K562 (cell line): ENCODE data around the gene ZNF865. TPM values are rescaled to one million over a fixed set of nuclear protein-coding genes. Genes with fewer than 3 reads are reported as not detected.

ENCODE experiments used
- BRF1 ChIP-seq: IDR thresholded peaks from 3 replicates; pipeline ENCODE4 v1.6.1; 2011; ENCODE audit warnings: borderline replicate concordance, mild to moderate bottlenecking; ENCODE audit not compliant: insufficient read length; ENCODE audit errors: extremely low read depth
- CCNT2 ChIP-seq: IDR thresholded peaks from 2 replicates; pipeline ENCODE4 v1.6.1; 2011; ENCODE audit warnings: borderline replicate concordance, low read depth, mild to moderate bottlenecking, moderate library complexity, mixed read lengths, low read length; ENCODE audit not compliant: insufficient read length; ENCODE audit errors: extremely low read depth
- CEBPB ChIP-seq: fragments of 450-650 bp; IDR thresholded peaks from 2 replicates; pipeline ENCODE4 v1.6.1; 2016; ENCODE audit warnings: missing genetic modification characterization, missing compliant biosample characterization
- DPF2 ChIP-seq: fragments of 450-650 bp; IDR thresholded peaks from 2 replicates; pipeline ENCODE4 v1.6.1; 2016
- FOXJ2 ChIP-seq: fragments of 200-800 bp; sonication (Bioruptor generic); IDR thresholded peaks from 2 replicates; pipeline ENCODE4 v1.6.1; 2016; ENCODE audit warnings: missing genetic modification characterization, missing compliant biosample characterization
- HCFC1 ChIP-seq: IDR thresholded peaks from 2 replicates; pipeline ENCODE4 v1.6.1; 2012; ENCODE audit warnings: low read depth, low read length, improper control_type of control experiment
- HDAC8 ChIP-seq: fragments of 450-650 bp; IDR thresholded peaks from 2 replicates; pipeline ENCODE4 v1.6.1; 2016; ENCODE audit warnings: mild to moderate bottlenecking, missing genetic modification characterization, moderate library complexity, missing compliant biosample characterization
- IFI16 ChIP-seq: fragments of 250-450 bp; sonication (Bioruptor Pico); IDR thresholded peaks from 2 replicates; pipeline ENCODE4 v2.1.2; 2022; ENCODE audit warnings: mild to moderate bottlenecking, inconsistent platforms
- MAFF ChIP-seq: IDR thresholded peaks from 2 replicates; pipeline ENCODE4 v1.6.1; 2012; ENCODE audit warnings: low read length, improper control_type of control experiment
- MECOM ChIP-seq: fragments of 250-450 bp; sonication (Bioruptor Pico); IDR thresholded peaks from 2 replicates; pipeline ENCODE4 v1.8.0; 2022; ENCODE audit warnings: inconsistent platforms
- MYBL2 ChIP-seq, 2 experiments: fragments of 450-650 bp in 1 of 2; sonication (generic) in 1 of 2; formaldehyde crosslinking in 1 of 2; IDR thresholded peaks; 2 replicates each; pipeline versions ENCODE4 v1.6.1 to v1.8.1; 2017 to 2022; ENCODE audit warnings: borderline replicate concordance in 1 of 2, inconsistent platforms in 1 of 2, low read depth in 1 of 2, mild to moderate bottlenecking in 1 of 2, missing genetic modification reagents in 1 of 2, moderate library complexity in 1 of 2
- NCOA1 ChIP-seq: fragments of 450-650 bp; IDR thresholded peaks from 2 replicates; pipeline ENCODE4 v1.6.1; 2016; ENCODE audit warnings: low read depth
- NELFE ChIP-seq: IDR thresholded peaks from 2 replicates; pipeline ENCODE4 v1.6.1; 2011; ENCODE audit warnings: mild to moderate bottlenecking; ENCODE audit not compliant: insufficient read depth, insufficient read length
- NFE2L1 ChIP-seq: fragments of 450-650 bp; IDR thresholded peaks from 2 replicates; pipeline ENCODE4 v1.6.1; 2016; ENCODE audit warnings: missing genetic modification characterization, low read depth, mild to moderate bottlenecking, missing compliant biosample characterization, moderate library complexity, borderline replicate concordance
- NR2C2 ChIP-seq, 2 experiments: fragments of 200-800 bp in 1 of 2; sonication (Bioruptor generic) in 1 of 2; sonication (generic) in 1 of 2; formaldehyde crosslinking in 1 of 2; IDR thresholded peaks; 2 replicates each; pipeline versions ENCODE4 v1.6.1 to v1.8.0; 2016 to 2022; ENCODE audit warnings: mild to moderate bottlenecking in 1 of 2, missing compliant biosample characterization in 1 of 2, missing genetic modification characterization in 1 of 2, missing genetic modification reagents in 1 of 2
- PCBP1 ChIP-seq: fragments of 200-400 bp; formaldehyde crosslinking; IDR thresholded peaks from 2 replicates; pipeline ENCODE4 v1.6.1; 2018; ENCODE audit warnings: mild to moderate bottlenecking, low read depth, low read length; ENCODE audit not compliant: poor library complexity, severe bottlenecking
- POLR2B ChIP-seq: fragments of 450-650 bp; IDR thresholded peaks from 2 replicates; pipeline ENCODE4 v1.6.1; 2018; ENCODE audit warnings: low read depth; ENCODE audit not compliant: partially characterized antibody
- RCOR1 ChIP-seq, 2 experiments: IDR thresholded peaks; 2 replicates each; pipeline ENCODE4 v1.6.1; 2012; ENCODE audit warnings: low read depth in 2 of 2, low read length in 2 of 2, borderline replicate concordance in 1 of 2, improper control_type of control experiment in 1 of 2
- SMAD1 ChIP-seq: fragments of 150-350 bp; IDR thresholded peaks from 2 replicates; pipeline ENCODE4 v1.6.1; 2014; ENCODE audit warnings: low read length, low read depth; ENCODE audit not compliant: partially characterized antibody
- SMARCA4 ChIP-seq: fragments of 450-650 bp; IDR thresholded peaks from 2 replicates; pipeline ENCODE4 v1.6.1; 2016
- SMC3 ChIP-seq: conservative IDR thresholded peaks from 2 replicates; pipeline ENCODE4 v1.6.1; 2011; ENCODE audit warnings: low read depth, low read length, improper control_type of control experiment; ENCODE audit not compliant: insufficient read depth
- ZKSCAN3 ChIP-seq: fragments of 250-450 bp; sonication (Bioruptor Pico); IDR thresholded peaks from 2 replicates; pipeline ENCODE4 v1.4.0; 2020
- ZNF174 ChIP-seq: fragments of 250-450 bp; sonication (Bioruptor Pico); IDR thresholded peaks from 2 replicates; pipeline ENCODE4 v1.4.0; 2020; ENCODE audit warnings: mild to moderate bottlenecking
- ZNF184 ChIP-seq: sonication (generic); formaldehyde crosslinking; IDR thresholded peaks from 2 replicates; pipeline ENCODE4 v1.5.0; 2020; ENCODE audit warnings: missing genetic modification reagents
- ZNF583 ChIP-seq: fragments of 250-450 bp; sonication (Bioruptor Pico); IDR thresholded peaks from 2 replicates; pipeline ENCODE4 v1.4.0; 2020
- ZSCAN29 ChIP-seq: fragments of 450-650 bp; IDR thresholded peaks from 2 replicates; pipeline ENCODE4 v1.6.1; 2017
- polyA plus RNA-seq, 8 experiments: library from polyadenylated mRNA; depleted of rRNA in 4 of 8; stranded (reverse) in 5 of 8; unstranded in 3 of 8; fragments of >200 nt; fragmentation: Nextera tagmentation in 2 of 8; fragmentation: Illumina TruSeq in 1 of 8; extraction: Ambion mirVana in 2 of 8; extraction: Trizol in 1 of 8; gene quantifications; 2 replicates each; pipeline versions ENCODE4 v1.2.1 to v1.2.3, GENCODE V29; 2011 to 2014; ENCODE audit warnings: inconsistent platforms in 1 of 8, missing spikeins in 1 of 8
- total RNA-seq, 7 experiments: library from RNA; depleted of rRNA in 6 of 7; stranded (reverse); fragments of >200 nt in 6 of 7; fragmentation: Illumina TruSeq in 2 of 7; extraction: Trizol in 2 of 7; gene quantifications; 2 replicates each; pipeline versions ENCODE4 v1.2.1 to v1.2.3, GENCODE V29; 2011 to 2021; ENCODE audit warnings: low replicate concordance in 1 of 7
- TF ChIP-seq, protein P1 (sequence below): fragments of 250-450 bp; sonication (Bioruptor Pico); IDR thresholded peaks from 2 replicates; pipeline ENCODE4 v1.8.0; 2021; ENCODE audit warnings: moderate library complexity, mild to moderate bottlenecking, inconsistent platforms
- TF ChIP-seq, protein P2 (sequence below): fragments of 450-650 bp; IDR thresholded peaks from 2 replicates; pipeline ENCODE4 v1.7.0; 2016; ENCODE audit warnings: borderline replicate concordance

Gene ZNF865
- total and polyA plus RNA-seq, 9 of the 15 experiments (the other 6 are each of a cell fraction or from before 2014, with no cell fraction given) = 0.40 to 18.8 (median 1.6) TPM; not detected in 2

DNA sequence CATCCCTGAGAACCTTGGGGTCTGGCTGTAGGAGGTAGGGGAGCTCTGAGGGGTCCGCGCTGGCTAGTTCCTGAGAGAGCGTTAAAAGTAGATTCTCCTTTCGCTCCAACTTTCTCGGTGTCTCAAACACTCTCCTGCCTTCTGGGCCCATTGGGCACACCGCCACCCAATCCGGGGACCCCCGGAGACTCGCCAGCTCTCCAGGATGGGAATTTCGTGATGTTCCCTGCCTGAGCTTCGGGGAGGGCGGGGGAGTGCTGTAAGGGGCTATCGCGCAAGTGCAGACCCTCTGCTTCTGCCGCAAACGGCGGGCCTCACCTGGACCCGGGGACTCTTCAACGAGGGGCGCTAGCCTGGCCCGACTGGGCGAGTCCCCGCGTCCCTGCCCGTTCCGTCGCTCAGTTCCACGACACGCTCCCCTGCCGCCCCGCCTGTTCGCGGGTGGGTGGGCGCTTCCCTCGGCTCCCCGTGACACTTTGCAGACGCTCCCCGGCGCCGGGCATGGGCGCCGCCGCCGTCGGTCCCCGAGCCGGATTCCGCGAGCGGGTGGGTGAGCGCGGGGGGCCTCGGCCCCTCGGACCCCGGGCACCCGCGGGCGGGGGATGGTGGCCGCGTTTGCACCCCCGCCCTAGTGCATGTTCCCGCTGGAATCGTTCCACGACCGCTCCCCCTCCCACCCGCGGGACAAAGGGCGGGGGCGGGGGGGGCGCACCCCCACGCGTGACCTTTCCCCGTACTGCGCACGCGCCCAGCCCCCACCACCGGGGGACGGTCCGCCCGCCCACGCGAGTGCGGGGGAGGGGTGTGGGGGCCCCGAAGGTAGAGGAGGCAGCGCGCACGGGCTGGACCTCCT, 42.5 kb downstream of the ZNF865 start, which contains the start of gene CCDC106 (continued):
- TF ChIP-seq RCOR1 (IDR thresholded peaks at IDR 0.05; ENCODE audit: borderline replicate concordance in 1 of 2, low read depth in 2 of 2, low read length in 2 of 2) = no peak
- TF ChIP-seq POLR2B = no peak
- no peak for TF ChIP-seq MYBL2 (IDR thresholded peaks at IDR 0.05; ENCODE audit: low read depth)
- TF ChIP-seq MYBL2 (CRISPR knock-in tag; IDR thresholded peaks at IDR 0.05; ENCODE audit: borderline replicate concordance) = no peak
- peak; percentile 45 for TF ChIP-seq CCNT2
- no peak for TF ChIP-seq CEBPB
- no peak for TF ChIP-seq MAFF
- no peak for TF ChIP-seq ZNF174 (CRISPR knock-in tag)
- peak; percentile 44; the same call in 1 of the 2 replicates for TF ChIP-seq NR2C2 (CRISPR knock-in tag; IDR thresholded peaks at IDR 0.05)
- TF ChIP-seq NR2C2 (tag; IDR thresholded peaks at IDR 0.05) = peak; percentile 91
- TF ChIP-seq HCFC1 = peak; percentile 25; the same call in 1 of the 2 replicates
- TF ChIP-seq NFE2L1 (tag) = no peak
- no peak for TF ChIP-seq SMAD1
- TF ChIP-seq ZNF583 = no peak
- TF ChIP-seq NELFE = no peak
- no peak for TF ChIP-seq ZSCAN29
- TF ChIP-seq SMC3 = no peak
- TF ChIP-seq MECOM (CRISPR knock-in tag) = no peak
- TF ChIP-seq, protein P1, sequence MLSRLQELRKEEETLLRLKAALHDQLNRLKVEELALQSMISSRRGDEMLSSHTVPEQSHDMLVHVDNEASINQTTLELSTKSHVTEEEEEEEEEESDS (CRISPR knock-in tag) = no peak
- no peak for TF ChIP-seq ZKSCAN3 (CRISPR knock-in tag)
- TF ChIP-seq SMARCA4 = no peak
- no peak for TF ChIP-seq NCOA1
- 0 out of 2 replicates have a peak, but pooled peaks have one; percentile 7 for TF ChIP-seq FOXJ2 (tag)
- no peak for TF ChIP-seq HDAC8 (tag)
- TF ChIP-seq IFI16 (CRISPR knock-in tag) = no peak
- TF ChIP-seq BRF1 = no peak
- no peak for TF ChIP-seq ZNF184 (CRISPR knock-in tag)
- TF ChIP-seq DPF2 = no peak
- TF ChIP-seq, protein P2, sequence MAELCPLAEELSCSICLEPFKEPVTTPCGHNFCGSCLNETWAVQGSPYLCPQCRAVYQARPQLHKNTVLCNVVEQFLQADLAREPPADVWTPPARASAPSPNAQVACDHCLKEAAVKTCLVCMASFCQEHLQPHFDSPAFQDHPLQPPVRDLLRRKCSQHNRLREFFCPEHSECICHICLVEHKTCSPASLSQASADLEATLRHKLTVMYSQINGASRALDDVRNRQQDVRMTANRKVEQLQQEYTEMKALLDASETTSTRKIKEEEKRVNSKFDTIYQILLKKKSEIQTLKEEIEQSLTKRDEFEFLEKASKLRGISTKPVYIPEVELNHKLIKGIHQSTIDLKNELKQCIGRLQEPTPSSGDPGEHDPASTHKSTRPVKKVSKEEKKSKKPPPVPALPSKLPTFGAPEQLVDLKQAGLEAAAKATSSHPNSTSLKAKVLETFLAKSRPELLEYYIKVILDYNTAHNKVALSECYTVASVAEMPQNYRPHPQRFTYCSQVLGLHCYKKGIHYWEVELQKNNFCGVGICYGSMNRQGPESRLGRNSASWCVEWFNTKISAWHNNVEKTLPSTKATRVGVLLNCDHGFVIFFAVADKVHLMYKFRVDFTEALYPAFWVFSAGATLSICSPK = no peak
- peak; percentile 89 for TF ChIP-seq PCBP1
